Measurements from ENCODE around the gene GKN2.

DNA sequence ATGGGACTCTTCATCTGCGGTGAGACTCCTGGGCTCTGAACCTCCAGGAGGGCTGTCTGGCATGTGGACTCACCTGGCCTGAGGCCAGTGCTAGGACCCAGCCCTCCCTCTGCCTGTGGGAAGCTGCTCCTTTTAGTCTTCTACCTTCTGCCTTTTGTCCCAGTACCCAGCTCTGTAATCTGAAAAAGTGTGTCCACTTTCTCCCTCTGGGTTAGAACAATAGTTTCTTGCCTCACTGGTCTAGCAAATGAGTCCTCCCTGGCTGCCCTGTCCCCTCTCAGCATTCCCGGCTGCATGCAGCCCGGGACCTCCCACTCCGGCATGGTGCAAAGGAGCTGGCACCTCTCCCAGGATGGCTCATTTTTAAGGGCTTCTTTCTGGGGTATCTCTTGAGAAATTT is 25.9 kb downstream of the GKN2 start:
- TF ChIP-seq, protein P1, sequence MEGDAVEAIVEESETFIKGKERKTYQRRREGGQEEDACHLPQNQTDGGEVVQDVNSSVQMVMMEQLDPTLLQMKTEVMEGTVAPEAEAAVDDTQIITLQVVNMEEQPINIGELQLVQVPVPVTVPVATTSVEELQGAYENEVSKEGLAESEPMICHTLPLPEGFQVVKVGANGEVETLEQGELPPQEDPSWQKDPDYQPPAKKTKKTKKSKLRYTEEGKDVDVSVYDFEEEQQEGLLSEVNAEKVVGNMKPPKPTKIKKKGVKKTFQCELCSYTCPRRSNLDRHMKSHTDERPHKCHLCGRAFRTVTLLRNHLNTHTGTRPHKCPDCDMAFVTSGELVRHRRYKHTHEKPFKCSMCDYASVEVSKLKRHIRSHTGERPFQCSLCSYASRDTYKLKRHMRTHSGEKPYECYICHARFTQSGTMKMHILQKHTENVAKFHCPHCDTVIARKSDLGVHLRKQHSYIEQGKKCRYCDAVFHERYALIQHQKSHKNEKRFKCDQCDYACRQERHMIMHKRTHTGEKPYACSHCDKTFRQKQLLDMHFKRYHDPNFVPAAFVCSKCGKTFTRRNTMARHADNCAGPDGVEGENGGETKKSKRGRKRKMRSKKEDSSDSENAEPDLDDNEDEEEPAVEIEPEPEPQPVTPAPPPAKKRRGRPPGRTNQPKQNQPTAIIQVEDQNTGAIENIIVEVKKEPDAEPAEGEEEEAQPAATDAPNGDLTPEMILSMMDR (conservative IDR thresholded peaks at IDR 0.05; ENCODE audit: low read depth, low read length): no peak
- TF ChIP-seq EZH2 (IDR thresholded peaks at IDR 0.05; ENCODE audit: low read length, unreplicated experiment): no peak

Measured in PC-3 (cell line).